Activated CD4-positive, alpha-beta T cell treated with anti-CD3 and anti-CD28 coated beads, Interleukin-2, amount 50 U/mL, for 16 hours (primary cell): Measurements from ENCODE around the gene HEXA.
"Not testable (repeated sequence)": the region's sequence is repeated elsewhere in the genome, so short reads cannot be mapped to it uniquely, and the experiment has no call there.

ENCODE experiments used
- DNase-seq: peaks from one replicate; pipeline ENCODE4 v3.0.0-alpha.2; 2020

HEXA gene

GRCh38 chr15:72375846-72376581 lies at the start of gene HEXA:
HEXA (minus strand) TSS chr15:72376014; CDS start chr15:72375972, 42 bp downstream.
- DNase-seq: peak; percentile 95

- no peak for DNase-seq
Observed at GRCh38 chr15:72423256-72423655, 47.4 kb upstream of the HEXA start.

GRCh38 chr15:72421484-72421883 lies 45.7 kb upstream of the HEXA start:
- no peak for DNase-seq

GRCh38 chr15:72420576-72420975 lies 44.8 kb upstream of the HEXA start:
- DNase-seq: no peak

GRCh38 chr15:72419768-72420167 lies 44.0 kb upstream of the HEXA start:
- not testable (repeated sequence) for DNase-seq

- DNase-seq: no peak
Observed at GRCh38 chr15:72415304-72415703, 39.5 kb upstream of the HEXA start.

GRCh38 chr15:72413337-72413736 lies 37.5 kb upstream of the HEXA start:
- DNase-seq: not testable (repeated sequence)

- no peak for DNase-seq
Observed at GRCh38 chr15:72411544-72411943, 35.7 kb upstream of the HEXA start.

- no peak for DNase-seq
Observed at GRCh38 chr15:72411111-72411510, 35.3 kb upstream of the HEXA start.

- no peak for DNase-seq
Observed at GRCh38 chr15:72406936-72407335, 31.1 kb upstream of the HEXA start.

GRCh38 chr15:72404841-72405240 lies 29.0 kb upstream of the HEXA start:
- DNase-seq: no peak

GRCh38 chr15:72404356-72404755 lies 28.5 kb upstream of the HEXA start:
- DNase-seq: no peak

GRCh38 chr15:72402726-72403125 lies 26.9 kb upstream of the HEXA start:
- no peak for DNase-seq

GRCh38 chr15:72398648-72399047 lies 22.8 kb upstream of the HEXA start:
- DNase-seq: no peak

- no peak for DNase-seq
Observed at GRCh38 chr15:72397796-72398588, 22.2 kb upstream of the HEXA start, which contains the start of gene TMEM202. TMEM202 (plus strand) TSS chr15:72398305; CDS start chr15:72398327, 22 bp downstream.

GRCh38 chr15:72396331-72396730 lies 20.5 kb upstream of the HEXA start:
- DNase-seq: not testable (repeated sequence)

GRCh38 chr15:72389231-72389630 lies 13.4 kb upstream of the HEXA start:
- DNase-seq: no peak

GRCh38 chr15:72387741-72388140 lies 11.9 kb upstream of the HEXA start:
- no peak for DNase-seq

GRCh38 chr15:72382146-72382545 lies 6.3 kb upstream of the HEXA start:
- DNase-seq: no peak

- DNase-seq: no peak
Observed at GRCh38 chr15:72380743-72381142, 4.9 kb upstream of the HEXA start.

GRCh38 chr15:72379856-72380430 lies 4.1 kb upstream of the HEXA start:
- DNase-seq: no peak

GRCh38 chr15:72379106-72379505 lies 3.3 kb upstream of the HEXA start:
- not testable (repeated sequence) for DNase-seq

- no peak for DNase-seq
Observed at GRCh38 chr15:72377331-72377730, 1.5 kb upstream of the HEXA start.

GRCh38 chr15:72375501-72375845 lies 341 bp downstream of the HEXA start:
- no peak for DNase-seq
